ENCODE measurements around the gene IRAK3. TPM values are rescaled to one million over a fixed set of nuclear protein-coding genes. Genes with fewer than 3 reads are reported as not detected.

Gene IRAK3
- total RNA-seq, 4 donors from 2014 or later = 31.6 to 35.8 (median 33.2) TPM

GRCh38 chr12:66189889-66190288 lies 875 bp downstream of the IRAK3 start:
- H3K36me3 ChIP-seq = peaks cover 0 to 12% (median 0%) of the 10 kb centered on the region in 3 donors
- peak overlapping the region; percentile 79 to 95 (median 84) for H3K27ac ChIP-seq
- H3K9me3 ChIP-seq = no peaks in the 10 kb centered on the region
- H3K4me1 ChIP-seq = peaks cover 0 to 16% (median 3%) of the 10 kb centered on the region in 4 donors
- TF ChIP-seq CTCF (IDR thresholded peaks at IDR 0.05) = no peak
- WGBS, 2 donors = 59 to 60% methylated on average over 6 of the region's 6 CpGs
- H3K4me3 ChIP-seq = peak overlapping the region; percentile 40 to 64 (median 50)
- no peaks in the 10 kb centered on the region for H3K27me3 ChIP-seq
- no peak for DNase-seq (ENCODE audit: low spot score in 2 of 2)

GRCh38 chr12:66190519-66191370 lies 1.7 kb downstream of the IRAK3 start:
- no peak for DNase-seq (ENCODE audit: low spot score in 2 of 2)
- peaks cover 0 to 12% (median 0%) of the 10 kb centered on the region in 3 donors for H3K36me3 ChIP-seq
- no peaks in the 10 kb centered on the region for H3K9me3 ChIP-seq
- TF ChIP-seq EP300 (IDR thresholded peaks at IDR 0.05) (no peak), CTCF (IDR thresholded peaks at IDR 0.05) (no peak), POLR2A (IDR thresholded peaks at IDR 0.05) (no peak)
- H3K4me1 ChIP-seq = peaks cover 0 to 16% (median 3%) of the 10 kb centered on the region in 4 donors
- peak overlapping the region; percentile 40 to 64 (median 50) for H3K4me3 ChIP-seq
- H3K27ac ChIP-seq = peak overlapping the region in 3 of 4 donors; percentile 79 to 95 (median 82)
- 64 to 70% methylated on average over 1 of the region's 1 CpG for WGBS, 2 donors
- no peaks in the 10 kb centered on the region for H3K27me3 ChIP-seq

GRCh38 chr12:66191547-66192126 lies 2.6 kb downstream of the IRAK3 start:
- no peak for TF ChIP-seq CTCF (IDR thresholded peaks at IDR 0.05)
- no peak for TF ChIP-seq POLR2A (IDR thresholded peaks at IDR 0.05)
- no peak for TF ChIP-seq EP300 (IDR thresholded peaks at IDR 0.05)
- H3K4me1 ChIP-seq = peaks cover 0 to 23% (median 3%) of the 10 kb centered on the region in 4 donors
- DNase-seq (ENCODE audit: low spot score in 2 of 2) = no peak
- no peak overlapping the region for H3K27ac ChIP-seq
- 78 to 83% methylated on average over 7 of the region's 7 CpGs for WGBS, 2 donors
- no peak overlapping the region for H3K4me3 ChIP-seq
- H3K9me3 ChIP-seq = no peaks in the 10 kb centered on the region
- H3K36me3 ChIP-seq = peaks cover 0 to 12% (median 0%) of the 10 kb centered on the region in 3 donors
- no peaks in the 10 kb centered on the region for H3K27me3 ChIP-seq

GRCh38 chr12:66194122-66194521 lies 5.1 kb downstream of the IRAK3 start:
- no peak for TF ChIP-seq EP300 (IDR thresholded peaks at IDR 0.05)
- no peak for TF ChIP-seq POLR2A (IDR thresholded peaks at IDR 0.05)
- TF ChIP-seq CTCF (IDR thresholded peaks at IDR 0.05) = no peak
- no peak for DNase-seq (ENCODE audit: low spot score in 2 of 2)
- WGBS, 2 donors = 90 to 92% methylated on average over 2 of the region's 2 CpGs

GRCh38 chr12:66195242-66195641 lies 6.2 kb downstream of the IRAK3 start:
- Histone ChIP-seq H3K4me3 (no peak overlapping the region), H3K4me1 (peaks cover 0 to 40% (median 5%) of the 10 kb centered on the region in 4 donors), H3K27me3 (no peaks in the 10 kb centered on the region), H3K27ac (no peak overlapping the region), H3K9me3 (peaks cover 0 to 3% (median 0%) of the 10 kb centered on the region in 4 donors), H3K36me3 (peaks cover 0 to 12% (median 0%) of the 10 kb centered on the region in 3 donors)
- DNase-seq (ENCODE audit: low spot score in 2 of 2) = no peak
- 76 to 81% methylated on average over 6 of the region's 6 CpGs for WGBS, 2 donors
- TF ChIP-seq POLR2A (IDR thresholded peaks at IDR 0.05) = no peak
- TF ChIP-seq EP300 (IDR thresholded peaks at IDR 0.05) = no peak

More at GRCh38 chr12:66194122-66194521, 5.1 kb downstream of the IRAK3 start:
- peaks cover 0 to 12% (median 0%) of the 10 kb centered on the region in 3 donors for H3K36me3 ChIP-seq
- peaks cover 0 to 38% (median 5%) of the 10 kb centered on the region in 4 donors for H3K4me1 ChIP-seq
- no peaks in the 10 kb centered on the region for H3K9me3 ChIP-seq
- no peaks in the 10 kb centered on the region for H3K27me3 ChIP-seq
- H3K4me3 ChIP-seq = no peak overlapping the region
- no peak overlapping the region for H3K27ac ChIP-seq
